ENCODE data around the gene IL22. TPM values are rescaled to one million over a fixed set of nuclear protein-coding genes. Genes with fewer than 3 reads are reported as not detected.

IL22 gene
- total RNA-seq, 1 experiment from 2014 or later, result not detected

DNA sequence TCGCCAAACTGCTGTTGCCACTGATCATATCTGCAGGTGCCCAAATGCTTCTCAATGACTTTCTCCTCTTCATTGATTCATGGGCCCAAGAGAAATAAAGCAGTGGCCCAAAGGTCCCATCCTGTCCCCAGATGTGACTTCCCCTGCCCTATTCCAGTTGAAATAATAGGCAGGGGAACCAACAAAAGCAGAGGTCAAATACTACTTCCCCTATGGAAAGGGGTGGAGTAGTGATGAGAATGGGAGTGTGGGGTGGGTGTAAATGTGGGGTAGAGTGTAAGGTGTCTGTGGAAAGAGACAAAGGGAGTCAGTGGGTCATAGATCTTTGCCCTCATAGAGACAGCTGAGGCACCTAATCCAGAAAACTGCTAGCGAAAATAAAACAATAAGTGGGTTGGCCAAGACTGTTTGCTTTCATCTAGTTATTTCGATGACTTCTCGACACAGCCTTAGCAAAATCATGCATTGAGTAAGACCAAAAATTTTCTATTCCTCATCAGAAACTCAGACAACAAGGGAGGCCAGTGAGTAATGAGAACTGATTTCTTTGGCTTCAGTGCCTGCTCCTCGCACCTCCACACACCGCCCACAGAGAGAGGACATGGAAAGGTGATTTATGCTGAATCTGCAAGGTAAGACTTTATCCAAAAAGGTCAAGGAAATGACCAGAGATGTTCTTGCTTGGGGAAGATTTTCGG is 10.9 kb upstream of the IL22 start:
- DNase-seq (ENCODE audit: low read depth), result no peak

- DNase-seq (ENCODE audit: low read depth), result no peak
Observed at GRCh38 chr12:68263366-68263765, 10.0 kb upstream of the IL22 start.

- DNase-seq (ENCODE audit: low read depth), result no peak
Observed at GRCh38 chr12:68261896-68262295, 8.5 kb upstream of the IL22 start.

GRCh38 chr12:68260153-68260552 is 6.7 kb upstream of the IL22 start:
- no peak for DNase-seq (ENCODE audit: low read depth)

DNA sequence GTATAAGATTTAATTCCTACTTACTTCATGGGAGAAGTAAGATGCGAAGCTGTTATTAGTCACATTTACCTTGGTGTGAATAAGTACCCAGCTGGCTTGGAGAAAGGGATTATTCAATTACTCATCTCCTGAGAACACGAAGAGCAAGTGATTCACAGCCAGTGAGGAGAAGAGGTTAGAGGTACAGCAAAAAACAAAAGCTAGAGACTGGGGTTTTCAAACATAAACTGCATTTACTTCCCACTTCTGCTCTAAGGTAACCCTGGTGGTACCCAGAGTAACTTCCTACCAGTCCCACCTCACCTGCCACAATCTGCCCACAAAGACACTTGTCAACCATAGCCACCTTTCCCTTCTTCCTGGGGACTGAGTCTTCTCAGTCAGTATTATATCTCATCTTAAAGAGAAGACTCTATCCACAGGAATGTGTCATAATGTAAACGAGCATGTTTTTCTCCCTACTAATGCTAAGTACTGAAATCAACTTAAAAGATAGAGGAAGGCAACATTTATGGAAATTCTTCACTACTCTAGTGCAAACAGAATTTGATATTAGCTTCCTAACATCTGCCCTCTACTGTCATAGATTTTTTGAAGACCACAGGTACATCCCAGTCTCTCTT is 6.0 kb upstream of the IL22 start:
- peak; percentile 89 for DNase-seq (ENCODE audit: low read depth)

GRCh38 chr12:68252077-68252476 is 1.3 kb downstream of the IL22 start:
- no peak for DNase-seq (ENCODE audit: low read depth)

DNA sequence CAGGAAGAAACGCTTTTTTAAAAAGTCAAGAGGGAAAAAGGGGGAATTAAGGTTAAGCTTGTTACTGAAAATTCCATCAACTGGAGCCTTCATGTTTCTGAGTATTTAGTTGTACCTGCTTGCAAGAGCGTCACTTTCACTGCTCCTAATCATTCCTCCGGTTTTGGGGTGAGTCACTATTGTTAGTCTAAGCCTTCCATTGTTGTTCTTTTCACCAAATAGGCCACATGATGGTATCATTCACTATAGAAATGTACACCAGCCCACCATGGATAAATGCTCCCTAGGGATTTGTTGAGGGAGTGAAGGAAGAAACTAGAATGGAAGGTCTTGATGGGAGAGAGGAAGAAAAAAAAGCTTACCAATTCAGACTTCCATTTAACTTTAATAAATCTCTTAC is 3.0 kb downstream of the IL22 start:
- no peak for DNase-seq (ENCODE audit: low read depth)

DNA sequence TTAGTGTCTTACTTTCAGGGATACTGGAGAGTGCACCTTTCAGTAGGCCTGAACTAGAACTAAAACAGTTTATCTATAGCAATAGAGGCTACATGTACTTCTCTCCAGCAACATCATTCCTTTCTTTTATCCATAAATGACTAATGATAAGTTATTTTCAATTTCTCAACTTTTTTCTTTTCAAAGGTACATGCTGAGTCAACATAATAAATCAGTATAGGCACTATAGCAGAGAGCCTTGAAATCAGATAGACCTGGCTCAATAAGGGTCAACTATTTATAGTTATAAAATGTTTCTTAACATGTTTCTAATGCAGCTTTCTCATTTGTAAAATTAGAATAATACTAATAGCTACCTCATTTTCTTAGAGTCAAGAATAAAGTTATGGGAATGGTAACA is 5.6 kb downstream of the IL22 start:
- DNase-seq (ENCODE audit: low read depth), result no peak

GRCh38 chr12:68246350-68246749 is 7.1 kb downstream of the IL22 start:
- no peak for DNase-seq (ENCODE audit: low read depth)

DNA sequence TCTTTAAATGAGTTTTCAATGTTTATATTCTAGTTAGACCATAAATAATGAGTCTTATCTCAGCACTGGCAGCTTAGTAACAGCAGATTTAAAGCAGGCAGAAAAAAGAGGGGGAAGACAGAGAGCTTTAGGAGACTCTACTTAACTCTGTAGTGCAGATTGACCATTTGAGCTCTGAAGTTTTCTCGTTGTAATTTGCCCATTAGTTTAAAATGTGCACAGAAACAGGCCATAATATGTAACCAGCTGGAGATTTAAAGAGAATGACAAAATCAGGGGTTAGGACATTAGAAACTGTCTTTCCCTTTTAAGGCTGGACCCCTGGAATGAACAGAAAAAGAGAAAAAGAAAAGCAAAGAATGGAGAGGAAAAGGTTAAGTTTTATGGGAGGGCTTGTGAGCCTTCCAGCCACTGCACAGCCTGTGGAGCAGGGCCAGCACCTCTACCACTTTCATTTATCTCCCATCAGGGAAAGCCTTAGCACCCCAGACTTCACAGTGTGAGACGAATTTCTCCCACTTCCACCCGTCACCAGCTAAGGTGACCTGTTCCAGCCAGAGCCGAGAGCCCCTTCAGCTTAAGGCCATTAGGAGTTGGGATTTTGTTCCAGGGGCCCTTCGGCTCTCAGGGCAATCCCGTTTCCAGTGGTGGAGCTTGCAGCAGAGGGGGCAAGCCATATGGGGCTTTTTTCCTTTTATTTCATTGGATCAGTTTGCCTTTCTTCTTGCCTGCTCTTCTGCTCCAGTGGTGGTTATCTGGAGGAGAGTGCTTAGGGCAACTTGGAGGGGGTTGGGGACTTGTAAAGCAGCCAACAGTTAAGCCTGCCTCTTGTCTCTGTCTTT is 8.0 kb downstream of the IL22 start:
- no peak for DNase-seq (ENCODE audit: low read depth)

- no peak for DNase-seq (ENCODE audit: low read depth)
Observed at GRCh38 chr12:68242777-68243176, 10.6 kb downstream of the IL22 start.

GRCh38 chr12:68240975-68241374 is 12.4 kb downstream of the IL22 start:
- DNase-seq (ENCODE audit: low read depth), result peak; percentile 70

- peak; percentile 96 for DNase-seq (ENCODE audit: low read depth)
Observed at GRCh38 chr12:68240079-68240478, 13.3 kb downstream of the IL22 start.

GRCh38 chr12:68239309-68239982 is 14.0 kb downstream of the IL22 start:
- no peak for DNase-seq (ENCODE audit: low read depth)

DNA sequence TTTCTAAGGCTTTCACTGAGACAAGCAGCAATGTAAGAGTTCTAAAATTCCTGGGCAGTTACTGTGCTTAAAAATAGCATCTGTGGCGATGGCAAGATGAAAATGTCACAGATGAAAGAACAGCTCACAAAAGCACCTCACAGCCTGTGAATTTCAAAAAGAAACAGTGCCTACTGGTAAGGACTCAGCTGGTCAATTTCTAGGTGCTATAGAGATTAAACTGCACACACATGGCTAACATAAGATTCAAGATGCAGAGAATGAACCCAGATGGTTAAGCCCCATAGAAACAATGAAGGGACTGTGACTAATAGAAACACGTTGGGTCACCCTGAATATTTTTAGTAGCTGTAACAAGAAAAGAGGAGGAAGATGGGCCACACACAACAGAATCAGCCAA is 15.8 kb downstream of the IL22 start:
- DNase-seq (ENCODE audit: low read depth), result peak; percentile 28

DNA sequence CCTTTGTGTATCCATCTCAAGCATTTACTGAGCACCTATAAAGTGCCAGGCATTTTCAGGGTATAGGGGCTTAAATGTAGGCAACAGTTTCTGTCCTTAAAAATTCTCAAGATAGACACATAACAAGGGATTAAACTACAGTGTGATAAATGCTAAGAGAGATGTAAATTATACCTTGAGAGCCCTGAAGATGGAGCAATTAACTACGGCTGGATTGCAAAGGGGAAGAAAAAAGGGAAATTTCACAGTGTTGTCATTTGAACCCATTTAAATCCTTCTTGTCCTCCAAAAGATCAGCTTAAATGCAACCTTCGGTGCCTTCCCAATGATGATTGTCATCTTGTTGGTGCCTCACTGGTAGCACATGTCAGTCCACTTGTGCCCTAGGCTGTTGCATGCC is 16.3 kb downstream of the IL22 start:
- DNase-seq (ENCODE audit: low read depth), result peak; percentile 56

DNA sequence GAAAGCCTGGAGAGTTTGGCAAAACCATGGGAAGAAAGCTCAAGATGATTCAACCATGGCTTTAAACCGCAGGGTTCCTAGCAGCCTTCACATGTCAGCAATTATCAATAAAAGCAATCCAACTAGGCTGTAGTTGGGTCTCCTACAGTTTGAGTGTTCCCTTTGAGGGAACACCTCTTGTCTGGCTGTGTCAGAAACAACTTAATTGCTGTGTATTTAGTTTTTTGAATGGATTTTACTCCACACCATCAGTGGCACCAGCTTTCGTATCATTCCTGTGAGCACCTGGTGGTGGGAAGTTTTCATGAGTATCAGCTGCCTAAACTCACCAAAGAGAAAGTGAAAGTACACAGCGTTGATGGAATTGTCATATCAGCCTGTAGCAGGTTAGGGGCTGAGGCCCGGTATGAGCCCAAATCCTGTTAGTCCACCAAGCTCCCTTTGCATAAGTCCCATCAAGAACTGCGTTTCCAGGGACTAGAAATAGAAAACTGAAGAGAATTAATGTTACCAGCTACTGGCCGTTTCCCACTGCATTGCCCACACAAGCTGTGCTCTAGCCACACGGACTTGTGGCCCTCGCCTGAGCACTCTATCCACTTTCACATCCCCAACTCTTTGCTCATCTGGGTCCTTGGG is 16.9 kb downstream of the IL22 start:
- DNase-seq (ENCODE audit: low read depth), result peak; percentile 79

- no peak for DNase-seq (ENCODE audit: low read depth)
Observed at GRCh38 chr12:68235576-68235975, 17.8 kb downstream of the IL22 start.

- no peak for DNase-seq (ENCODE audit: low read depth)
Observed at GRCh38 chr12:68234140-68234539, 19.3 kb downstream of the IL22 start.

DNA sequence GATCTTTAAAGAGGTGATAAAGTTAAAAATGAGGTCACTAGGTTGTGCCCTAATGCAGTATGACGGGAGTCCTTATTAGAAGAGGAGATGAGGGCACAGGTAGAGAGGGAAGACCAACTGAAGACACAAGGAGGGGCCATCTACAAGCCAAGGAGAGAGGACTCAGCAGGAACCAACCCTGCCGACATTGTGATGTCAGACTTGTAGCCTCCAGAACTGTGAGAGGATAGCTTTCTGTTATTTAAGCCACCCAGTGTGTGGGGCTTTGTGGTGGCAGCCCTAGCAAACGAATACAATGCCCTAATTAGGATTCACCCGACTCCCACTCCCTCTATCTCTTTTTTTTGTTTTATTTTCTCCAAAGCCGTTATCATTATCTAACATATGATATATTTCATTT is 19.9 kb downstream of the IL22 start:
- DNase-seq (ENCODE audit: low read depth), result no peak

DNA sequence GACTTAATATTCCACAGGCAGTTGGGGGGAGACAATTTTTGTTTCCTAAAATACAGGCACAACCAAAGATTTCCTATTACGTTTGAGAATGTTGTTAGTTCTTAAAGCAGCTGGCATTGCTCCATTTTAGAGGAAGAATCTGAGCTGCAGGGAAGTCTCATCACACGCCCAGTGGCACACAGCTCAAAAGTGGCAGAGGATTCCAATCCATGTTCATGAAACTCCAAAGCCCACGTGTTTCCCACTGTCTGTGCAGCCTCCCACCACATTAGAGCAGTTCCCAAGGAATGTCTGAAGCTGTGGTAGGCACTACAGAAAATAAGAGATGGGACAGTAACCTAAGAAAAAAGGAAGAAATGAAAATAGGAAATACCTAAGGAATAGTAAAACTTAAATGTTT is 21.7 kb downstream of the IL22 start:
- no peak for DNase-seq (ENCODE audit: low read depth)

- DNase-seq (ENCODE audit: low read depth), result no peak
Observed at GRCh38 chr12:68231229-68231628, 22.2 kb downstream of the IL22 start.

All from M059J (cell line).